ENCODE measurements around the gene VPS54. TPM values are rescaled to one million over a fixed set of nuclear protein-coding genes. Genes with fewer than 3 reads are reported as not detected.

VPS54 gene
- total RNA-seq, 1 experiment from 2014 or later, result 19.1 TPM

GRCh38 chr2:63980794-63981193, 38.4 kb downstream of the VPS54 start:
- TF ChIP-seq EZH2 (IDR thresholded peaks at IDR 0.05; ENCODE audit: borderline replicate concordance, low read depth, low read length, poor library complexity, severe bottlenecking) (no peak), CTCF (conservative IDR thresholded peaks at IDR 0.05; ENCODE audit: low read depth, low read length) (no peak)
- peaks cover 3% of the 10 kb centered on the region for H3K4me1 ChIP-seq (ENCODE audit: insufficient read depth, low read length, poor library complexity, severe bottlenecking)
- POLR2A ChIA-PET (ENCODE audit: low non-redundant PET), result no interaction called here
- H3K36me3 ChIP-seq (ENCODE audit: insufficient read depth, low read length, poor library complexity, severe bottlenecking), result no peaks in the 10 kb centered on the region
- H3K27ac ChIP-seq (ENCODE audit: low read depth, low read length, poor library complexity, severe bottlenecking), result no peak overlapping the region
- intact Hi-C loops (cut with micrococcal nuclease; ENCODE audit: unreplicated experiment), result no loop called here
- no peaks in the 10 kb centered on the region for H3K9me3 ChIP-seq (ENCODE audit: low read depth, low read length, poor library complexity, severe bottlenecking)
- H3K4me3 ChIP-seq (ENCODE audit: low read depth, low read length, poor library complexity, severe bottlenecking), result no peak overlapping the region
- no TSS peak for BruUV-seq (replicated peaks)
- DNase-seq (ENCODE audit: low spot score), result no peak
- no peaks in the 10 kb centered on the region for H3K27me3 ChIP-seq (replicated peaks; ENCODE audit: insufficient read depth, low read depth, low read length, poor library complexity)
- CTCF ChIA-PET, result no interaction called here

GRCh38 chr2:63977904-63978303, 41.3 kb downstream of the VPS54 start:
- Histone ChIP-seq H3K27me3 (replicated peaks; ENCODE audit: insufficient read depth, low read depth, low read length, poor library complexity) (no peaks in the 10 kb centered on the region), H3K4me3 (ENCODE audit: low read depth, low read length, poor library complexity, severe bottlenecking) (no peak overlapping the region), H3K36me3 (ENCODE audit: insufficient read depth, low read length, poor library complexity, severe bottlenecking) (no peaks in the 10 kb centered on the region), H3K4me1 (ENCODE audit: insufficient read depth, low read length, poor library complexity, severe bottlenecking) (no peaks in the 10 kb centered on the region), H3K9me3 (ENCODE audit: low read depth, low read length, poor library complexity, severe bottlenecking) (no peaks in the 10 kb centered on the region), H3K27ac (ENCODE audit: low read depth, low read length, poor library complexity, severe bottlenecking) (no peak overlapping the region)
- TF ChIP-seq EZH2 (IDR thresholded peaks at IDR 0.05; ENCODE audit: borderline replicate concordance, low read depth, low read length, poor library complexity, severe bottlenecking), result no peak
- no peak for TF ChIP-seq CTCF (conservative IDR thresholded peaks at IDR 0.05; ENCODE audit: low read depth, low read length)
- no peak for DNase-seq (ENCODE audit: low spot score)
- CTCF ChIA-PET, result no interaction called here
- intact Hi-C loops (cut with micrococcal nuclease; ENCODE audit: unreplicated experiment), result no loop called here
- no TSS peak for BruUV-seq (replicated peaks)
- POLR2A ChIA-PET (ENCODE audit: low non-redundant PET), result no interaction called here

GRCh38 chr2:63976125-63976510, 43.1 kb downstream of the VPS54 start:
- intact Hi-C loops (cut with micrococcal nuclease; ENCODE audit: unreplicated experiment), result no loop called here
- ChIA-PET POLR2A (ENCODE audit: low non-redundant PET) (no interaction called here), CTCF (no interaction called here)
- Histone ChIP-seq H3K36me3 (ENCODE audit: insufficient read depth, low read length, poor library complexity, severe bottlenecking) (no peaks in the 10 kb centered on the region), H3K27ac (ENCODE audit: low read depth, low read length, poor library complexity, severe bottlenecking) (no peak overlapping the region), H3K4me3 (ENCODE audit: low read depth, low read length, poor library complexity, severe bottlenecking) (no peak overlapping the region), H3K4me1 (ENCODE audit: insufficient read depth, low read length, poor library complexity, severe bottlenecking) (no peaks in the 10 kb centered on the region), H3K9me3 (ENCODE audit: low read depth, low read length, poor library complexity, severe bottlenecking) (no peaks in the 10 kb centered on the region), H3K27me3 (replicated peaks; ENCODE audit: insufficient read depth, low read depth, low read length, poor library complexity) (no peaks in the 10 kb centered on the region)
- TF ChIP-seq CTCF (conservative IDR thresholded peaks at IDR 0.05; ENCODE audit: low read depth, low read length) (no peak), EZH2 (IDR thresholded peaks at IDR 0.05; ENCODE audit: borderline replicate concordance, low read depth, low read length, poor library complexity, severe bottlenecking) (no peak)
- DNase-seq (ENCODE audit: low spot score), result no peak
- no TSS peak for BruUV-seq (replicated peaks)
